Measurements from ENCODE around the gene CDYL2. TPM values are rescaled to one million over a fixed set of nuclear protein-coding genes. Genes with fewer than 3 reads are reported as not detected.

The CDYL2 gene
- total RNA-seq, 1 donor from 2014 or later, result 4.1 TPM

DNA sequence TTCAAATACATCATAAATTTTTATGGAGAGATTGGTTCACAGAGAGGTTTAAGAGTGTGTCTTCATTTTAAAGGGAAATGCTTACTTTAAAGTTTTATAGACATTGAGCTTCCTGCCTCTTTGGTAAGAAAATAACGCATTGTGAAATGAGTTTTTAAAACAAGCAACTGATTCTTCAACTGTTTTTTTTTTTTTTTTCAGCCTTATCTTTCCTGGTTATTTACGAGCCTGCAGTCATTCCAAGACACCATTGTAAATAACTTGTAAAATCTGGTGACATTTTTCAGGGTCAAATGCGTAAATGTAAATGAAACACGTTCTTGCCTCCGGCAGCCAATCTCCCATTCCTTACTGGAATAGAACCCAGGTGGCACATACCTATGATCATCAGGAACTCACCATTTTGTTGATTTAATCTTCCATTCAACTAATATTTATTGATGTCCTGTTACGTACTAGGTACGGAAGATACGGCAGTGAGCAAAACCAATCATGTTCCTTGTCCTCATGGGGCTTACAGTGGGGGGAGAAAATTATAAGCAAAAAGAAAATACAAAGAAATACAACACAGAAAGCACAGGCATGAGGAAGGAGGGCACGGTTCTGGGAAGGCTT is 33.2 kb upstream of the CDYL2 start:
- H3K9me3 Mint-ChIP-seq (ENCODE audit: low read depth), result peaks cover 21% of the 10 kb centered on the region
- H3K27ac Mint-ChIP-seq (ENCODE audit: unreplicated experiment), result no peak overlapping the region
- TF ChIP-seq, protein P1, sequence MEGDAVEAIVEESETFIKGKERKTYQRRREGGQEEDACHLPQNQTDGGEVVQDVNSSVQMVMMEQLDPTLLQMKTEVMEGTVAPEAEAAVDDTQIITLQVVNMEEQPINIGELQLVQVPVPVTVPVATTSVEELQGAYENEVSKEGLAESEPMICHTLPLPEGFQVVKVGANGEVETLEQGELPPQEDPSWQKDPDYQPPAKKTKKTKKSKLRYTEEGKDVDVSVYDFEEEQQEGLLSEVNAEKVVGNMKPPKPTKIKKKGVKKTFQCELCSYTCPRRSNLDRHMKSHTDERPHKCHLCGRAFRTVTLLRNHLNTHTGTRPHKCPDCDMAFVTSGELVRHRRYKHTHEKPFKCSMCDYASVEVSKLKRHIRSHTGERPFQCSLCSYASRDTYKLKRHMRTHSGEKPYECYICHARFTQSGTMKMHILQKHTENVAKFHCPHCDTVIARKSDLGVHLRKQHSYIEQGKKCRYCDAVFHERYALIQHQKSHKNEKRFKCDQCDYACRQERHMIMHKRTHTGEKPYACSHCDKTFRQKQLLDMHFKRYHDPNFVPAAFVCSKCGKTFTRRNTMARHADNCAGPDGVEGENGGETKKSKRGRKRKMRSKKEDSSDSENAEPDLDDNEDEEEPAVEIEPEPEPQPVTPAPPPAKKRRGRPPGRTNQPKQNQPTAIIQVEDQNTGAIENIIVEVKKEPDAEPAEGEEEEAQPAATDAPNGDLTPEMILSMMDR (IDR thresholded peaks at IDR 0.05), result no peak
- no peaks in the 10 kb centered on the region for H3K36me3 Mint-ChIP-seq (ENCODE audit: low read depth)
- no peaks in the 10 kb centered on the region for H3K27me3 Mint-ChIP-seq (ENCODE audit: low read depth)
- H3K4me3 Mint-ChIP-seq (ENCODE audit: unreplicated experiment), result no peak overlapping the region
- no peaks in the 10 kb centered on the region for H3K4me1 Mint-ChIP-seq (ENCODE audit: low read depth)
- no peak for DNase-seq (ENCODE audit: low spot score)

DNA sequence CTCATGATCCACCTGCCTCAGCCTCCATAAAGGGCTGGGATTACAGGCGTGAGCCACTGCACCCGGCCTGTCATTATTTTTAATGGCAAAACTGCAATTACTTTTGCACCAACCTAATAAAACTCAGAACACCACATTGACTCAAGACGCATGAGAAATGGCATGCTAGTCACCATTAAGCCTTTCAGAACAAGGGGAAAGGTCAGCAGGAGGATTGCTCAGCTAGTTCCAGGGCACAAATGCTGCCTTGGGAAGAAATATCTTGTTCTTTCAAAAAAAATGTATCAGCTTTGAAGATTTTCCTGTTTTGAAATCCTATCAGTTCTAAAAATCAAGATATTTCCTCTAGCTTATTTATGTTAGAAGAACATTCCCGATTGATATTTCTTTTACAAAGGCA is 32.4 kb upstream of the CDYL2 start:
- H3K4me1 Mint-ChIP-seq (ENCODE audit: low read depth), result no peaks in the 10 kb centered on the region
- TF ChIP-seq, protein P1 (IDR thresholded peaks at IDR 0.05), result no peak
- peaks cover 18% of the 10 kb centered on the region for H3K9me3 Mint-ChIP-seq (ENCODE audit: low read depth)
- no peak overlapping the region for H3K27ac Mint-ChIP-seq (ENCODE audit: unreplicated experiment)
- no peak overlapping the region for H3K4me3 Mint-ChIP-seq (ENCODE audit: unreplicated experiment)
- no peaks in the 10 kb centered on the region for H3K27me3 Mint-ChIP-seq (ENCODE audit: low read depth)
- no peak for DNase-seq (ENCODE audit: low spot score)
- H3K36me3 Mint-ChIP-seq (ENCODE audit: low read depth), result no peaks in the 10 kb centered on the region

DNA sequence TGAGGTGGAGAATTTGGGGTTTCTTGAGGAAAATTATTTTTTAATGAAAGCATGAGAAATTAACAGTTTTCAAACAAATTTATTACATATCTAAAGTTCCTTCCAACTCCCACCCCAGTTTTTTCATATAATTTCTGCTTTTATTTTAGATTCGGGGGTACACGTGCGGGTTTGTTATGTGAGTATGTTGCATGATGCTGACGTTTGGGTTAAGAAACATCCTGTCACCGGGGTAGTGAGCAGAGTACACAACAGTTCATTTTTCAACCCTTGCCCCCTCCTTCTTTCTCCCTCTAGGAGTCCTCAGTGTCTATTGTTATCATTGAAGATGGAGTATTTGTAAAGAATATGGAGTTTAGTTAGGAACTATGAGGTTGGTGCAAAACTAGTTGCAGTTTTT is 31.8 kb upstream of the CDYL2 start:
- Mint-ChIP-seq H3K36me3 (ENCODE audit: low read depth) (no peaks in the 10 kb centered on the region), H3K9me3 (ENCODE audit: low read depth) (peaks cover 12% of the 10 kb centered on the region), H3K27ac (ENCODE audit: unreplicated experiment) (no peak overlapping the region), H3K4me3 (ENCODE audit: unreplicated experiment) (no peak overlapping the region), H3K27me3 (ENCODE audit: low read depth) (peaks cover under 1% of the 10 kb centered on the region), H3K4me1 (ENCODE audit: low read depth) (no peaks in the 10 kb centered on the region)
- TF ChIP-seq, protein P1 (IDR thresholded peaks at IDR 0.05), result no peak
- no peak for DNase-seq (ENCODE audit: low spot score)

DNA sequence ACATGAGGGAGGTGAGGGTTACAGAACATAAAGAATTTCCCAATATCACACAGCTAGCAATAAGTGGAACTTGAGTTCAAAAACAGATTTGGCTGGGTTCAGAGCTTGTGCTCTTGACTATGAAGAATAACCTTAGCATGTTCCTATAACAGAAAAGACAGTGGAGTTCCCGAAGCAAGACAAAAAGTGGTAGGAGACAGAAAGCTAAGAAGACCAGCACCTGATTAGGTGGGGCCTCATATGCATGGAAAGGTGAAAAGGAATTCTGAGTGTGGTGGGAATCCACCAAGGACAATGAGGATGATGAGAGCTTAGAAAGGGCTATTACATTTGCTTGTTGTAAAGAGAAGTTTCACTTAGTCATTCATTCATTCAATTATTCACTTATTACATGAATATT is 26.6 kb upstream of the CDYL2 start:
- Mint-ChIP-seq H3K4me1 (ENCODE audit: low read depth) (no peaks in the 10 kb centered on the region), H3K9me3 (ENCODE audit: low read depth) (no peaks in the 10 kb centered on the region), H3K36me3 (ENCODE audit: low read depth) (no peaks in the 10 kb centered on the region), H3K4me3 (ENCODE audit: unreplicated experiment) (no peak overlapping the region), H3K27ac (ENCODE audit: unreplicated experiment) (no peak overlapping the region), H3K27me3 (ENCODE audit: low read depth) (peaks cover 21% of the 10 kb centered on the region)
- no peak for DNase-seq (ENCODE audit: low spot score)
- TF ChIP-seq, protein P1 (IDR thresholded peaks at IDR 0.05), result no peak

DNA sequence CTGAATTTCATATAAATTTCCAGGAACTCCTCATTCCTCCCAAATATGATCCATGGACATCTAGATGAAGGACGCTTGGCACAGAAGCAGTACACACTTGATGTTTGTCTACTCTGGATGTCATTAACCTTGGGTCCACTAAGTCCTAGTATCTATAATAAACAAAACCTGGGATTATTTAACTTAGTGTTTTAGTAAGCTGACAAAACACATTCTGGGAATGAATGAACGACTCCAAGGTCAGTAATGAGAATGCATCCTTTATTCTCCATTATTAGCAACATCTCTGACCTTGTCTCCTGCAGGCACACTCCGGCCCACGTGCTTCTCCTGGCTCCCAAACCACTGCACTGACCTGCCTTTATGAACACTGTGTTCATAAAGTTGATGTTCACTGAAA is 24.1 kb upstream of the CDYL2 start:
- no peak overlapping the region for H3K27ac Mint-ChIP-seq (ENCODE audit: unreplicated experiment)
- no peaks in the 10 kb centered on the region for H3K9me3 Mint-ChIP-seq (ENCODE audit: low read depth)
- TF ChIP-seq, protein P1 (IDR thresholded peaks at IDR 0.05), result no peak
- H3K36me3 Mint-ChIP-seq (ENCODE audit: low read depth), result no peaks in the 10 kb centered on the region
- DNase-seq (ENCODE audit: low spot score), result no peak
- no peak overlapping the region for H3K4me3 Mint-ChIP-seq (ENCODE audit: unreplicated experiment)
- H3K4me1 Mint-ChIP-seq (ENCODE audit: low read depth), result no peaks in the 10 kb centered on the region
- peaks cover 23% of the 10 kb centered on the region for H3K27me3 Mint-ChIP-seq (ENCODE audit: low read depth)

All from chondrocyte (in vitro differentiated cells).